CD4-positive, CD25-positive, alpha-beta regulatory T cell (primary cell): ENCODE data around the gene NME8. TPM values are rescaled to one million over a fixed set of nuclear protein-coding genes. Genes with fewer than 3 reads are reported as not detected.

ENCODE experiments used
- ATAC-seq, 2 donors: fragments of 150-1000 bp; cut with Tn5 transposase; one replicate each; pipeline ENCODE4 v1.10.0; 2021; ENCODE audit warnings: low read depth in 2 of 2, moderate number of reproducible peaks in 2 of 2, moderate library complexity in 1 of 2
- DNase-seq, 3 donors: peaks; one replicate each; pipeline versions ENCODE4 v3.0.0 to v3.0.0-alpha.2; 2012 to 2022; ENCODE audit warnings: mixed read lengths in 1 of 3
- H3K27ac ChIP-seq: one replicate; pipeline ENCODE4 v1.7.0; 2013; ENCODE audit warnings: mild to moderate bottlenecking, low read length; ENCODE audit not compliant: insufficient read depth, poor library complexity, severe bottlenecking
- H3K27me3 ChIP-seq: one replicate; pipeline ENCODE4 v1.7.0; 2013; ENCODE audit warnings: low read length; ENCODE audit not compliant: control insufficient read depth, insufficient read depth
- H3K36me3 ChIP-seq: one replicate; pipeline ENCODE4 v1.7.0; 2013; ENCODE audit warnings: mild to moderate bottlenecking, low read length, moderate library complexity; ENCODE audit not compliant: control insufficient read depth, insufficient read depth
- H3K4me1 ChIP-seq: 2 replicates; pipeline ENCODE4 v1.7.0; 2013; ENCODE audit warnings: mild to moderate bottlenecking, low read length; ENCODE audit not compliant: insufficient read depth, control insufficient read depth, poor library complexity, severe bottlenecking
- H3K4me3 ChIP-seq: one replicate; pipeline ENCODE4 v1.7.0; 2013; ENCODE audit warnings: low read depth, mild to moderate bottlenecking, low read length, moderate library complexity
- H3K9me3 ChIP-seq, 2 experiments: 1 replicate in 1 of 2; 2 replicates in 1 of 2; pipeline ENCODE4 v1.7.0; 2013; ENCODE audit warnings: low read length in 2 of 2, mild to moderate bottlenecking in 1 of 2, moderate library complexity in 1 of 2; ENCODE audit not compliant: control insufficient read depth in 2 of 2
- H3K27ac Mint-ChIP-seq, 3 donors: one replicate each; pipeline ENCODE4 v1.8.0; 2020 to 2022; ENCODE audit warnings: mild to moderate bottlenecking in 3 of 3, mixed read lengths in 3 of 3, moderate library complexity in 2 of 3
- H3K27me3 Mint-ChIP-seq: one replicate; pipeline ENCODE4 v1.8.0; 2022; ENCODE audit warnings: mild to moderate bottlenecking, mixed read lengths
- H3K36me3 Mint-ChIP-seq: one replicate; pipeline ENCODE4 v1.8.0; 2020; ENCODE audit warnings: mixed read lengths
- H3K4me1 Mint-ChIP-seq, 4 donors: one replicate each; pipeline ENCODE4 v1.8.0; 2020 to 2022; ENCODE audit warnings: mixed read lengths in 4 of 4, mild to moderate bottlenecking in 1 of 4
- H3K4me3 Mint-ChIP-seq, 4 donors: one replicate each; pipeline ENCODE4 v1.8.0; 2020 to 2022; ENCODE audit warnings: mild to moderate bottlenecking in 4 of 4, mixed read lengths in 4 of 4, moderate library complexity in 3 of 4
- H3K9me3 Mint-ChIP-seq, 7 donors: one replicate each; pipeline ENCODE4 v1.8.0; 2020 to 2022; ENCODE audit warnings: mixed read lengths in 7 of 7, mild to moderate bottlenecking in 3 of 7, moderate library complexity in 2 of 7
- polyA plus RNA-seq, 4 donors: library from polyadenylated mRNA; unstranded; fragments of 300-500 nt; fragmentation: Illumina TruSeq; gene quantifications; one replicate each; pipeline ENCODE4 v1.2.3, GENCODE V29; 2021
- total RNA-seq: library from RNA; stranded (reverse); gene quantifications from one replicate; pipeline ENCODE4 v1.2.3, GENCODE V29; 2022

Gene NME8
- total and polyA plus RNA-seq, 5 donors from 2014 or later: not detected

DNA sequence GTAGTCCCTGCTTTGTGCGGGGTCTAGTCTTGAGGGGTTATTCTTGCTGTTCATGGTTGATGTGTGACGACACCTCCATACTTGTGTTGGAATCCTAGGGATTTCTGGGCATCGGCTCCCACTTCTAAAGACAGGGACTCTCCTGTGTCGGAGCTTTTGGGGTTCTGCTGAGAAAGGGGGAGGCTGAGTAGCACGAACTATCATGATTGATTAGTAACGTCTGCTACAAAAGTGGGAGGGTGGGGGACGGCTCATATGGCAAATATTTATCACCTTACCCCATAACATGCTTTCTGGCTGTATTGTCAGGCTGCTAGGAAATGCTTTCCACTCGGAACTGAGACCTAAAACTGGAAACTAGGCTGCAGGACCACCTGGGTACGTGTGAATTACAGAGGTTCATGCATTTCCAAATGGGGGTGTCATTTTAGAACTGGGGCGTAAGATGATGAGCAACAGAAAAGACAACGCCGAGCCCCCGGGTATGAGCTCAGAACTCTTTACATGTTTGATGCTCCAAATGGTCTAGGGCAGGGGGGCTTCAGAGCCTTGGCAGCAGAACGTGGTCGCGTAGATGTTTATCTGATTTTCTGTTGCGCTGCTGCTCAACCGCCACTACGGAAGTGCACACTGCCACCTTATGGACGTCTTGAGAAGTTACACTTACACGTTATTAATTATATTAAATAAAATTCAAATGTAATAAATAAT lies 15.1 kb upstream of the NME8 start:
- H3K4me3 ChIP-seq: peak overlapping the region; percentile 57
- H3K27me3 Mint-ChIP-seq: no peaks in the 10 kb centered on the region
- peaks cover 3% of the 10 kb centered on the region for H3K27me3 ChIP-seq
- no peaks in the 10 kb centered on the region for H3K4me1 ChIP-seq
- H3K4me1 Mint-ChIP-seq: peaks cover 0 to 10% (median 9%) of the 10 kb centered on the region in 4 donors
- no peaks in the 10 kb centered on the region for H3K36me3 Mint-ChIP-seq
- no peak overlapping the region for H3K27ac ChIP-seq
- no peaks in the 10 kb centered on the region for H3K9me3 ChIP-seq
- H3K27ac Mint-ChIP-seq: peak overlapping the region in 2 of 3 donors; percentile 60 to 71
- H3K9me3 Mint-ChIP-seq: peaks cover 0 to 3% (median 0%) of the 10 kb centered on the region in 7 donors
- DNase-seq (peak; percentile 9 to 63 (median 46)), ATAC-seq (peak; percentile 37 to 45)
- H3K36me3 ChIP-seq: no peaks in the 10 kb centered on the region
- H3K4me3 Mint-ChIP-seq: peak overlapping the region in 3 of 4 donors; percentile 70 to 85 (median 83)

GRCh38 chr7:37833818-37834146 lies 14.6 kb upstream of the NME8 start:
- Histone ChIP-seq H3K27me3 (peaks cover 3% of the 10 kb centered on the region), H3K9me3 (no peaks in the 10 kb centered on the region), H3K4me3 (no peak overlapping the region), H3K4me1 (no peaks in the 10 kb centered on the region), H3K27ac (no peak overlapping the region), H3K36me3 (no peaks in the 10 kb centered on the region)
- Mint-ChIP-seq H3K4me1 (peaks cover 0 to 10% (median 9%) of the 10 kb centered on the region in 4 donors), H3K27ac (no peak overlapping the region), H3K36me3 (no peaks in the 10 kb centered on the region), H3K27me3 (no peaks in the 10 kb centered on the region), H3K4me3 (no peak overlapping the region), H3K9me3 (peaks cover 0 to 3% (median 0%) of the 10 kb centered on the region in 7 donors)
- no peak for DNase-seq
- ATAC-seq: no peak

DNA sequence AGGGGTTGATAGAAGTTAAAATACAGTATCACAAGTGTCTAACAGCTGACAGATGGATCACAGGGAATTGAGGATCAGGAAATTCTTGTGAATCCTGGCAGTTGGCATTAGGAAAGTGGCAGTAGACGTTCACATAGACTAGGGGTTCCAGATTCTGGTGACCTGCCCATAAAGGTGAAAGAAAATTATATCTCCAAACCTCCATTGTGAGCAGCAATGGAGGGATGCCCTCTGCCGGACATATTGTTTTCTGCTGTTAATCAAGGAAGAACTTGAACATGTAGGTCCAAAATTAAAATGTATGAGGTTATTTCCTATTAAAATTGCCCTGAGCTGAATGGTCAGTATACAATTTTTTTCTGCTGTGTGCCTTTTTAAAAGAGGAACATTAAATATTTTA lies 5.1 kb downstream of the NME8 start:
- Histone ChIP-seq H3K36me3 (no peaks in the 10 kb centered on the region), H3K27ac (no peak overlapping the region), H3K4me3 (no peak overlapping the region), H3K4me1 (no peaks in the 10 kb centered on the region), H3K9me3 (no peaks in the 10 kb centered on the region), H3K27me3 (no peaks in the 10 kb centered on the region)
- Mint-ChIP-seq H3K27me3 (no peaks in the 10 kb centered on the region), H3K9me3 (peaks cover 0 to 5% (median 0%) of the 10 kb centered on the region in 7 donors), H3K4me1 (no peaks in the 10 kb centered on the region), H3K27ac (no peak overlapping the region), H3K36me3 (no peaks in the 10 kb centered on the region), H3K4me3 (no peak overlapping the region)
- ATAC-seq: no peak
- peak in 1 of 3 donors; percentile 3 for DNase-seq

GRCh38 chr7:37882086-37882485 lies 33.7 kb downstream of the NME8 start:
- H3K4me3 ChIP-seq: no peak overlapping the region
- no peaks in the 10 kb centered on the region for H3K27me3 ChIP-seq
- no peaks in the 10 kb centered on the region for H3K36me3 Mint-ChIP-seq
- H3K27ac Mint-ChIP-seq: no peak overlapping the region
- H3K4me1 Mint-ChIP-seq: no peaks in the 10 kb centered on the region
- no peaks in the 10 kb centered on the region for H3K27me3 Mint-ChIP-seq
- ATAC-seq (no peak), DNase-seq (no peak)
- no peaks in the 10 kb centered on the region for H3K4me1 ChIP-seq
- no peak overlapping the region for H3K27ac ChIP-seq
- no peaks in the 10 kb centered on the region for H3K36me3 ChIP-seq
- no peaks in the 10 kb centered on the region for H3K9me3 ChIP-seq
- peaks cover 0 to 7% (median 0%) of the 10 kb centered on the region in 7 donors for H3K9me3 Mint-ChIP-seq
- no peak overlapping the region for H3K4me3 Mint-ChIP-seq

GRCh38 chr7:37893359-37893758 lies 45.0 kb downstream of the NME8 start:
- Histone ChIP-seq H3K9me3 (no peaks in the 10 kb centered on the region), H3K36me3 (no peaks in the 10 kb centered on the region), H3K27me3 (no peaks in the 10 kb centered on the region), H3K4me1 (no peaks in the 10 kb centered on the region), H3K4me3 (no peak overlapping the region), H3K27ac (no peak overlapping the region)
- Mint-ChIP-seq H3K27me3 (no peaks in the 10 kb centered on the region), H3K36me3 (no peaks in the 10 kb centered on the region), H3K9me3 (peaks cover 0 to 4% (median 3%) of the 10 kb centered on the region in 7 donors), H3K4me3 (no peak overlapping the region), H3K4me1 (no peaks in the 10 kb centered on the region), H3K27ac (no peak overlapping the region)
- DNase-seq (no peak), ATAC-seq (no peak)

DNA sequence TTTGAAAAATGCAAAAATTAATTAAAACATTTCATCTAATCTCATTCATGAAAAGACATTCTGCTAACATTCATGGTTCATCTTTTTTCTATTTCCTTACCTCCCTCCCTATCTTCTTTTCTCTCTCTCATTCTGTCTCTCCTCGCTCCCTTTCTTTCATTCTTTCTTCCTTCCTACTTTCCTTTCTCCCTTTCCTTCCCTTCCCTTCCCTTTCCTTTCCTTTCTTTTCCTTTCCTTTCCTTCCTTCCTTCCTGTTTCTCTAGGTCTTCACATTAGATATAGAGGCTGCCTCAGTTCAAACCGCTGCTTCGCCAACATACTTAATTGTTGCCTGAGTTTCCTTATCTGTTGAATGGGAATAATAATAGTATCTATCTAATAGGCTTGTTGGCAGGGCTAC lies 46.3 kb downstream of the NME8 start:
- H3K4me3 Mint-ChIP-seq: no peak overlapping the region
- Histone ChIP-seq H3K27me3 (no peaks in the 10 kb centered on the region), H3K9me3 (no peaks in the 10 kb centered on the region), H3K27ac (no peak overlapping the region), H3K36me3 (no peaks in the 10 kb centered on the region), H3K4me3 (no peak overlapping the region), H3K4me1 (no peaks in the 10 kb centered on the region)
- DNase-seq (no peak), ATAC-seq (no peak)
- H3K27me3 Mint-ChIP-seq: no peaks in the 10 kb centered on the region
- H3K27ac Mint-ChIP-seq: no peak overlapping the region
- no peaks in the 10 kb centered on the region for H3K36me3 Mint-ChIP-seq
- no peaks in the 10 kb centered on the region for H3K4me1 Mint-ChIP-seq
- peaks cover 0 to 4% (median 3%) of the 10 kb centered on the region in 7 donors for H3K9me3 Mint-ChIP-seq

DNA sequence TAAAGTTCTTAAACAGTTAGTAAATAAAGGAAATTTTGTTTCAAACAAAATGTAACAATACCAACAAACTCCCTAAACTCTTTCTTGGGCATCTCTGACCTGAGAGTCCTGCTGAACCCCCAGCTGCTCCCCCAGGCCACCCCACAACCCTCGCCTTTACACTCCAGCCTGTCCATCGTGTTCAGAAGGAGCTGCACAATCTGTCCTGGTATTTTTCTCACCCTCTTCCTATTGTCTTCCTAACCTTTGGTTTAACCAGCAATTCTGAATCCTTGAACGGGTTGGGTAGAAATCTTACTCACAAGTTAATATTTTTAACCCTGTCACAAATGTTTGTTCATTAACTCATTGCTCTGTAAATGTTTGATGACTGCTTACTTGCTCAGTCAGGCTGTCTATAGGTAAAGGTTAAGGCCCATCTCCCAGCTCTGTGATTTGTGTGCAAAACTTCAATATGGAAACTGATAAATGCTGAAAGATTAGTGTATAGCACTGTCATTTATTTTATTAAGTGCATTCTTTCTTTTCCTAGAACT lies 51.4 kb downstream of the NME8 start:
- ATAC-seq (no peak), DNase-seq (no peak)
- Histone ChIP-seq H3K9me3 (no peaks in the 10 kb centered on the region), H3K27me3 (no peaks in the 10 kb centered on the region), H3K36me3 (no peaks in the 10 kb centered on the region), H3K4me1 (no peaks in the 10 kb centered on the region), H3K27ac (no peak overlapping the region), H3K4me3 (no peak overlapping the region)
- no peak overlapping the region for H3K4me3 Mint-ChIP-seq
- H3K36me3 Mint-ChIP-seq: no peaks in the 10 kb centered on the region
- H3K27me3 Mint-ChIP-seq: peaks cover 6% of the 10 kb centered on the region
- peaks cover 0 to 4% (median 0%) of the 10 kb centered on the region in 7 donors for H3K9me3 Mint-ChIP-seq
- H3K27ac Mint-ChIP-seq: no peak overlapping the region
- no peaks in the 10 kb centered on the region for H3K4me1 Mint-ChIP-seq
